Adipocyte (in vitro differentiated cells): ENCODE measurements around the gene IL12A.

Experiments
- DNase-seq: peaks from one replicate; pipeline ENCODE4 v3.0.0-alpha.2; 2015; ENCODE audit warnings: low read depth
- H3K27me3 ChIP-seq: replicated peaks from 2 replicates; pipeline ENCODE4 v1.7.0; 2013; ENCODE audit warnings: mild to moderate bottlenecking, low read length, moderate library complexity; ENCODE audit not compliant: control insufficient read depth, insufficient read depth
- H3K36me3 ChIP-seq: 2 replicates; pipeline ENCODE4 v1.7.0; 2013; ENCODE audit warnings: low read length, mild to moderate bottlenecking, moderate library complexity; ENCODE audit not compliant: control insufficient read depth, insufficient read depth, severe bottlenecking
- H3K4me1 ChIP-seq: 2 replicates; pipeline ENCODE4 v1.7.0; 2013; ENCODE audit warnings: mild to moderate bottlenecking, low read length, moderate library complexity; ENCODE audit not compliant: control insufficient read depth, insufficient read depth
- H3K4me3 ChIP-seq: 2 replicates; pipeline ENCODE4 v1.7.0; 2013; ENCODE audit warnings: mild to moderate bottlenecking, low read length, moderate library complexity
- H3K9ac ChIP-seq: 2 replicates; pipeline ENCODE4 v1.7.0; 2013; ENCODE audit warnings: mild to moderate bottlenecking, low read length, moderate library complexity
- H3K9me3 ChIP-seq: 2 replicates; pipeline ENCODE4 v1.7.0; 2013; ENCODE audit warnings: mild to moderate bottlenecking, low read length, moderate library complexity; ENCODE audit not compliant: control insufficient read depth

Gene IL12A

DNA sequence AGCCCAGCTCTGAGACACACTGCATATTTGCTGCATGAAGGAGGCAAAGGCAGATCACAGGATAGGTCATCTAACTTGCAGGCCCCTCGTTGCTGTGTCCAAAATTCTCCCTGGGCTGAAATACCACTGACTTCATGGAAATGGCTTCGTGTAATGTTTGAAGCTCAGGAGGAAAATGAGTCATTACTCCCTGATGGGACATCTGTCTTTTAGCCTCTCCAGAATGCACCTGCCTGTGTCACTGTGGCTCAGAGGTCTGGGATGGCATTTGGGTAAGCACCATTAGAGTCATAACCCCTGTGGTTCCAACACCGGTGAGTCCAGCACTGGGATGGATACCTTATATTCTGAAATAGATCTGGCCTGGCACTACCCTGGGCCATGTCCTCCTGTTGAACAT, 51.5 kb downstream of the IL12A start:
- Histone ChIP-seq H3K4me3 (no peak overlapping the region), H3K9me3 (peaks cover 14% of the 10 kb centered on the region), H3K4me1 (peaks cover 5% of the 10 kb centered on the region), H3K36me3 (no peaks in the 10 kb centered on the region), H3K27me3 (peaks cover 14% of the 10 kb centered on the region), H3K9ac (no peak overlapping the region)
- DNase-seq = no peak

GRCh38 chr3:160041465-160041864, 52.8 kb downstream of the IL12A start:
- Histone ChIP-seq H3K9me3 (peaks cover 14% of the 10 kb centered on the region), H3K9ac (no peak overlapping the region), H3K4me1 (peaks cover 5% of the 10 kb centered on the region), H3K4me3 (no peak overlapping the region), H3K36me3 (no peaks in the 10 kb centered on the region), H3K27me3 (peaks cover 14% of the 10 kb centered on the region)
- no peak for DNase-seq

DNA sequence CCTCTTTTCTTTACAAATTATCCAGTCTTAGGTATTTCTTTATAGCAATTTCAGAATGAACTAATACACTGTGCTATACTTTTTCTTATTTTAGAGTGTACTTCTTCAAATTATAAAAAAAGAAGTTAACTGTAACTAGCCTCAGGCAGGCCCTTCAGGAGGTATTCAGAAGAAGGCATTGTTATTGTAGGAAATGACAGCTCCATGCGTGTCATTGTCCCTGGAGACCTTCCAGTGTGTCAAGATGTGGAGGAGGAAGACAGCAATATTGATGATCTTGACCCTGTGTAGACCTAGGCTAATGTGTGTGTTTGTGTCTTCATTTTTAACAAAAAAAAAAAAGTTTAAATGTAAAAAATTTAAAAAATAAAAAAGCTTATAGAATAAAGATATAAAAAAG, 55.5 kb downstream of the IL12A start:
- H3K27me3 ChIP-seq = peaks cover 9% of the 10 kb centered on the region

More for the DNA sequence above, 55.5 kb downstream of the IL12A start:
- peaks cover 14% of the 10 kb centered on the region for H3K9me3 ChIP-seq
- H3K4me3 ChIP-seq = no peak overlapping the region
- H3K36me3 ChIP-seq = no peaks in the 10 kb centered on the region
- H3K4me1 ChIP-seq = no peaks in the 10 kb centered on the region
- no peak overlapping the region for H3K9ac ChIP-seq
- no peak for DNase-seq
